HL-60 (cell line): ENCODE measurements around the gene LRIT2.

ENCODE experiments used
- DNase-seq, 2 experiments: peaks; one replicate each; pipeline ENCODE4 v3.0.0-alpha.2; 2010 to 2020; ENCODE audit warnings: low read depth in 1 of 2, low spot score in 1 of 2
- H3K27ac ChIP-seq: fragments of 250-450 bp; sonication (Bioruptor Pico); replicated peaks from 2 replicates; pipeline ENCODE4 v1.5.1; 2020; ENCODE audit warnings: mild to moderate bottlenecking, moderate library complexity
- H3K27me3 ChIP-seq: fragments of 250-450 bp; sonication (Bioruptor Pico); 2 replicates; pipeline ENCODE4 v1.5.1; 2021; ENCODE audit warnings: mild to moderate bottlenecking, moderate library complexity; ENCODE audit not compliant: insufficient read depth, poor library complexity, severe bottlenecking
- H3K4me3 ChIP-seq: replicated peaks from 2 replicates; pipeline ENCODE4 v1.5.1; 2011; ENCODE audit warnings: mild to moderate bottlenecking, control low read depth, low read length; ENCODE audit not compliant: insufficient read depth
- GABPA ChIP-seq: IDR thresholded peaks from 2 replicates; pipeline ENCODE4 v1.6.1; 2012; ENCODE audit warnings: low read depth
- POLR2AphosphoS5 ChIP-seq: IDR thresholded peaks from 2 replicates; pipeline ENCODE4 v1.6.1; 2012; ENCODE audit warnings: low read depth
- SPI1 ChIP-seq: IDR thresholded peaks from 2 replicates; pipeline ENCODE4 v1.6.1; 2012; ENCODE audit warnings: low read depth, mild to moderate bottlenecking, borderline replicate concordance
- TF ChIP-seq, protein P1 (sequence below): IDR thresholded peaks from one replicate; pipeline ENCODE4 v1.5.1; 2011; ENCODE audit warnings: low read length, control low read depth, inconsistent platforms; ENCODE audit not compliant: insufficient read depth
- TF ChIP-seq, protein P2 (sequence below): IDR thresholded peaks from 2 replicates; pipeline ENCODE4 v1.6.1; 2012; ENCODE audit warnings: low read depth; ENCODE audit not compliant: insufficient replicate concordance

LRIT2 gene

DNA sequence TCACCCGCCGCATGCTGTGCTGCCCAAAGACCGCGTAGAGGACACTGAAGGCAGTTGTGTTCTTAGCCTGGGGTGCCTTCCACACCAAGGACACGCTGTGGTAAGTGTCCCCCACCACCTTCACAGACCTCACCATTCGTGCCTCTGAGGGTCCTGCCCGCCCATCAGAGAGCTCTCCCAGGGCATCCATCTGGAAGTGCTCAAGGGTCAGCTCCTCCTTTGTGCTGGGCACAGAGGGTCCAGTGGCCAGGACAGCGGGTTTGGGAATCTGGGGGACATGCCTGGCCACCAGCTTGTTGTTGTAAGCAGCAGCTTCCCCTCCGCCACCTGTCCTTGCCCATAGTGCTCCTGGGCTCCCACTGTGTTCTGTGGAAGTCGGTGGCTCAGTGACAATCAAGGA, 7.0 kb upstream of the LRIT2 start:
- no peak for DNase-seq
- no peak for TF ChIP-seq POLR2AphosphoS5
- TF ChIP-seq, protein P1, sequence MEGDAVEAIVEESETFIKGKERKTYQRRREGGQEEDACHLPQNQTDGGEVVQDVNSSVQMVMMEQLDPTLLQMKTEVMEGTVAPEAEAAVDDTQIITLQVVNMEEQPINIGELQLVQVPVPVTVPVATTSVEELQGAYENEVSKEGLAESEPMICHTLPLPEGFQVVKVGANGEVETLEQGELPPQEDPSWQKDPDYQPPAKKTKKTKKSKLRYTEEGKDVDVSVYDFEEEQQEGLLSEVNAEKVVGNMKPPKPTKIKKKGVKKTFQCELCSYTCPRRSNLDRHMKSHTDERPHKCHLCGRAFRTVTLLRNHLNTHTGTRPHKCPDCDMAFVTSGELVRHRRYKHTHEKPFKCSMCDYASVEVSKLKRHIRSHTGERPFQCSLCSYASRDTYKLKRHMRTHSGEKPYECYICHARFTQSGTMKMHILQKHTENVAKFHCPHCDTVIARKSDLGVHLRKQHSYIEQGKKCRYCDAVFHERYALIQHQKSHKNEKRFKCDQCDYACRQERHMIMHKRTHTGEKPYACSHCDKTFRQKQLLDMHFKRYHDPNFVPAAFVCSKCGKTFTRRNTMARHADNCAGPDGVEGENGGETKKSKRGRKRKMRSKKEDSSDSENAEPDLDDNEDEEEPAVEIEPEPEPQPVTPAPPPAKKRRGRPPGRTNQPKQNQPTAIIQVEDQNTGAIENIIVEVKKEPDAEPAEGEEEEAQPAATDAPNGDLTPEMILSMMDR, result no peak
- no peak for TF ChIP-seq SPI1
- TF ChIP-seq, protein P2, sequence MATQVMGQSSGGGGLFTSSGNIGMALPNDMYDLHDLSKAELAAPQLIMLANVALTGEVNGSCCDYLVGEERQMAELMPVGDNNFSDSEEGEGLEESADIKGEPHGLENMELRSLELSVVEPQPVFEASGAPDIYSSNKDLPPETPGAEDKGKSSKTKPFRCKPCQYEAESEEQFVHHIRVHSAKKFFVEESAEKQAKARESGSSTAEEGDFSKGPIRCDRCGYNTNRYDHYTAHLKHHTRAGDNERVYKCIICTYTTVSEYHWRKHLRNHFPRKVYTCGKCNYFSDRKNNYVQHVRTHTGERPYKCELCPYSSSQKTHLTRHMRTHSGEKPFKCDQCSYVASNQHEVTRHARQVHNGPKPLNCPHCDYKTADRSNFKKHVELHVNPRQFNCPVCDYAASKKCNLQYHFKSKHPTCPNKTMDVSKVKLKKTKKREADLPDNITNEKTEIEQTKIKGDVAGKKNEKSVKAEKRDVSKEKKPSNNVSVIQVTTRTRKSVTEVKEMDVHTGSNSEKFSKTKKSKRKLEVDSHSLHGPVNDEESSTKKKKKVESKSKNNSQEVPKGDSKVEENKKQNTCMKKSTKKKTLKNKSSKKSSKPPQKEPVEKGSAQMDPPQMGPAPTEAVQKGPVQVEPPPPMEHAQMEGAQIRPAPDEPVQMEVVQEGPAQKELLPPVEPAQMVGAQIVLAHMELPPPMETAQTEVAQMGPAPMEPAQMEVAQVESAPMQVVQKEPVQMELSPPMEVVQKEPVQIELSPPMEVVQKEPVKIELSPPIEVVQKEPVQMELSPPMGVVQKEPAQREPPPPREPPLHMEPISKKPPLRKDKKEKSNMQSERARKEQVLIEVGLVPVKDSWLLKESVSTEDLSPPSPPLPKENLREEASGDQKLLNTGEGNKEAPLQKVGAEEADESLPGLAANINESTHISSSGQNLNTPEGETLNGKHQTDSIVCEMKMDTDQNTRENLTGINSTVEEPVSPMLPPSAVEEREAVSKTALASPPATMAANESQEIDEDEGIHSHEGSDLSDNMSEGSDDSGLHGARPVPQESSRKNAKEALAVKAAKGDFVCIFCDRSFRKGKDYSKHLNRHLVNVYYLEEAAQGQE, result no peak
- no peak for TF ChIP-seq GABPA
- Histone ChIP-seq H3K4me3 (no peak overlapping the region), H3K27ac (no peak overlapping the region), H3K27me3 (no peaks in the 10 kb centered on the region)

DNA sequence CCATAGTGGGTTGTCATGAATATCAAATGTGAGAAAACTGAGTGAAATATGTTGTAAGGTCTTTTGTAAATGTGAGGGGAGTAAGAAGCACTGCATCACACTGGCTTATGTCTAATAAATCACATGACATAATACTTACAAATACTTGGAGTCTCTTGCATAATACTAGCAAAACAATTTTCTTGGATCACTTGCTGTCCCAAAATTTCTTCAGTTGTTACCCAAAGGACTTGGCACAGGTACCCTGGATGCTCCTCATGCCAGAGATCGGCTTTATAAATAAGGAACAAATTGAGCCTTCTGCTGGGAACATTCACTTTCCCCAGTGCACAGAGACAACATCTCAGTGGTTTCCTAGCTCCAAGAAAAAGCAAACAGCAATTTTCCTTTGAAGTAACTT, 5.0 kb upstream of the LRIT2 start:
- H3K4me3 ChIP-seq, result no peak overlapping the region
- no peak overlapping the region for H3K27ac ChIP-seq
- H3K27me3 ChIP-seq, result no peaks in the 10 kb centered on the region
- TF ChIP-seq POLR2AphosphoS5, result no peak
- TF ChIP-seq, protein P2, result no peak
- TF ChIP-seq, protein P1, result no peak
- no peak for TF ChIP-seq GABPA
- TF ChIP-seq SPI1, result no peak
- no peak for DNase-seq

DNA sequence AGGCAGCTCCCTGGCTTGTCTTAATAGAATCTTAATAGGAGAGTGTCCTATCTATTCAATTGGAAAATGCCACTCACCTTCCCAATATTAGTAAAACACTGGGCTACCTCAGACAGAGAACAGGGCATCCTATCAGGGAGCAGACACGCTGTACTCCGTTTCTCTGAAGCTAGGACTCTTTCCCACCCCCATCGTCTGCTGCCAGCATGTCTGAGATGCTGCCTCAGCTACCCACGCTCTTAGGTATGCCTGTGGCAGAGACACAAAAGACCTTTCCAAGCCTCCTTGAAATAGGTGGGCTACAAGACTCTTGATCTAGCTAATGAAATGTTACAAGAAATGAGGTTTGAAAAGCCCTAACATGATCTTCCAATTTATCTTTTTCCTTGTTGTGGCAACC, 2.5 kb upstream of the LRIT2 start:
- Histone ChIP-seq H3K4me3 (no peak overlapping the region), H3K27ac (no peak overlapping the region), H3K27me3 (no peaks in the 10 kb centered on the region)
- DNase-seq, result no peak
- no peak for TF ChIP-seq SPI1
- TF ChIP-seq GABPA, result no peak
- TF ChIP-seq, protein P2, result no peak
- TF ChIP-seq, protein P1, result no peak
- TF ChIP-seq POLR2AphosphoS5, result no peak
